Activated naive CD8-positive, alpha-beta T cell treated with anti-CD3 and anti-CD28 coated beads for 36 hours (primary cell): ENCODE measurements around the gene TSPAN9. TPM values are rescaled to one million over a fixed set of nuclear protein-coding genes. Genes with fewer than 3 reads are reported as not detected.

Experiments used
- DNase-seq: peaks from one replicate; pipeline ENCODE4 v3.0.0; 2021
- H3K27ac Mint-ChIP-seq: one replicate; pipeline ENCODE4 v1.8.0; 2022; ENCODE audit warnings: mild to moderate bottlenecking, moderate library complexity, mixed read lengths
- H3K27me3 Mint-ChIP-seq: one replicate; pipeline ENCODE4 v1.8.0; 2022; ENCODE audit warnings: mild to moderate bottlenecking, mixed read lengths
- H3K36me3 Mint-ChIP-seq: one replicate; pipeline ENCODE4 v1.8.0; 2021; ENCODE audit warnings: mild to moderate bottlenecking, mixed read lengths
- H3K4me1 Mint-ChIP-seq: one replicate; pipeline ENCODE4 v1.8.0; 2021; ENCODE audit warnings: mixed read lengths
- H3K4me3 Mint-ChIP-seq: one replicate; pipeline ENCODE4 v1.8.0; 2022; ENCODE audit warnings: mild to moderate bottlenecking, moderate library complexity, mixed read lengths
- H3K9me3 Mint-ChIP-seq: one replicate; pipeline ENCODE4 v1.8.0; 2022; ENCODE audit warnings: mixed read lengths
- total RNA-seq, 2 experiments: library from RNA; stranded (reverse); gene quantifications; one replicate each; pipeline ENCODE4 v1.2.3, GENCODE V29; 2021

TSPAN9 gene
- total RNA-seq, 2 experiments from 2014 or later, result 0.24 to 0.31 TPM

- Mint-ChIP-seq H3K4me3 (no peak overlapping the region), H3K36me3 (no peaks in the 10 kb centered on the region), H3K9me3 (no peaks in the 10 kb centered on the region), H3K4me1 (no peaks in the 10 kb centered on the region), H3K27ac (no peak overlapping the region), H3K27me3 (no peaks in the 10 kb centered on the region)
- no peak for DNase-seq
Observed at GRCh38 chr12:3326850-3327780, 249.9 kb downstream of the TSPAN9 start.

DNA sequence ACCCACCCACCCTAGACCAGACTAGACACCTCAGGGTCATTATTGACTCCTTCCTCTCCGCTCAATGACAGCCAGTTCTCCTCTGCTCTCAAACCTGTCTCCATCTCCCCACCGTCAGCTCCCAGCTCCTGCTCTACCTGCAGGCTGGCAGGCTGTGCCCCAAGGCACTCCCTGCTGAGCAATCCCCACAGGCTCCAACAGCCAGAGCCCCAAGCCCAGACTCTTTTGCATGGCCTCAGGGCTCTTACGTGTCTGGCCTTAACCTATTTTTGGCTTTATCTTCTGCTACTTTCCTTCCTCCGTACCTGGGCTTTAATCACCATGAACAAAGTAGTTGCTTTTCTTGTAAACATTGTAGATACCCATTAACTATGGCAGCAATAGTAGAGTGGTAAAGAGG, 250.9 kb downstream of the TSPAN9 start:
- no peaks in the 10 kb centered on the region for H3K36me3 Mint-ChIP-seq
- no peaks in the 10 kb centered on the region for H3K4me1 Mint-ChIP-seq
- H3K4me3 Mint-ChIP-seq, result no peak overlapping the region
- no peak overlapping the region for H3K27ac Mint-ChIP-seq
- H3K27me3 Mint-ChIP-seq, result no peaks in the 10 kb centered on the region
- no peak for DNase-seq
- no peaks in the 10 kb centered on the region for H3K9me3 Mint-ChIP-seq

- H3K4me3 Mint-ChIP-seq, result no peak overlapping the region
- H3K27ac Mint-ChIP-seq, result no peak overlapping the region
- no peaks in the 10 kb centered on the region for H3K9me3 Mint-ChIP-seq
- DNase-seq, result no peak
- no peaks in the 10 kb centered on the region for H3K4me1 Mint-ChIP-seq
- no peaks in the 10 kb centered on the region for H3K27me3 Mint-ChIP-seq
- H3K36me3 Mint-ChIP-seq, result no peaks in the 10 kb centered on the region
Observed at GRCh38 chr12:3328571-3328970, 251.4 kb downstream of the TSPAN9 start.

GRCh38 chr12:3329361-3329760, 252.2 kb downstream of the TSPAN9 start:
- Mint-ChIP-seq H3K4me1 (no peaks in the 10 kb centered on the region), H3K4me3 (no peak overlapping the region)

GRCh38 chr12:3330976-3331510, 253.9 kb downstream of the TSPAN9 start:
- Mint-ChIP-seq H3K27me3 (peaks cover 4% of the 10 kb centered on the region), H3K9me3 (no peaks in the 10 kb centered on the region), H3K4me3 (no peak overlapping the region), H3K27ac (no peak overlapping the region), H3K36me3 (no peaks in the 10 kb centered on the region), H3K4me1 (no peaks in the 10 kb centered on the region)
- no peak for DNase-seq

More at GRCh38 chr12:3329361-3329760, 252.2 kb downstream of the TSPAN9 start:
- H3K9me3 Mint-ChIP-seq, result no peaks in the 10 kb centered on the region
- no peak overlapping the region for H3K27ac Mint-ChIP-seq
- DNase-seq, result no peak
- no peaks in the 10 kb centered on the region for H3K27me3 Mint-ChIP-seq
- H3K36me3 Mint-ChIP-seq, result no peaks in the 10 kb centered on the region

GRCh38 chr12:3332188-3332587, 255.0 kb downstream of the TSPAN9 start:
- no peak for DNase-seq
- Mint-ChIP-seq H3K36me3 (no peaks in the 10 kb centered on the region), H3K27me3 (peaks cover 4% of the 10 kb centered on the region), H3K4me1 (no peaks in the 10 kb centered on the region), H3K9me3 (no peaks in the 10 kb centered on the region), H3K4me3 (no peak overlapping the region), H3K27ac (no peak overlapping the region)

- no peaks in the 10 kb centered on the region for H3K4me1 Mint-ChIP-seq
- DNase-seq, result no peak
- no peak overlapping the region for H3K27ac Mint-ChIP-seq
- H3K36me3 Mint-ChIP-seq, result no peaks in the 10 kb centered on the region
- peaks cover 4% of the 10 kb centered on the region for H3K27me3 Mint-ChIP-seq
- no peak overlapping the region for H3K4me3 Mint-ChIP-seq
- H3K9me3 Mint-ChIP-seq, result no peaks in the 10 kb centered on the region
Observed at GRCh38 chr12:3333583-3333982, 256.4 kb downstream of the TSPAN9 start.

DNA sequence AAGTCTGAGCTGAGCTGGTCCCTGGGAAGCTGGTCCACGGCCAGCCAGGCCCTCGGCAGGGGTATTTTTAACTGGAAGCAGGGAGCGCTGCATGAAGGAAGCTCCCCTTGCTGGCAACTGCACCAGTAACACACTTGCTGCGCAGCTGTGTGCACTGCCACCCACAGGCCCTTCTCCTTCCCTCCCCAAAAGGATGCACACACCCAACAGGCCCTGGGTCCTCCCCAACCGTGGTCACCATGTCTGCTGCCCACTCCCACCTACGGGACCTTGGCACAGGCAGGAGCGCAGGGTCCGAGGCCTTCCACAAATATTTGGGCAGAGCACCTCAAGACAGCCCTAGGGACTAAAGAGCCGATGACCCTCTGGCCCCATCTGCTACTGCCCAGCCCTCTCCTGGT, 256.8 kb downstream of the TSPAN9 start:
- no peaks in the 10 kb centered on the region for H3K36me3 Mint-ChIP-seq
- peaks cover 4% of the 10 kb centered on the region for H3K27me3 Mint-ChIP-seq
- no peak overlapping the region for H3K4me3 Mint-ChIP-seq
- no peaks in the 10 kb centered on the region for H3K9me3 Mint-ChIP-seq
- no peak overlapping the region for H3K27ac Mint-ChIP-seq
- no peaks in the 10 kb centered on the region for H3K4me1 Mint-ChIP-seq
- DNase-seq, result no peak

DNA sequence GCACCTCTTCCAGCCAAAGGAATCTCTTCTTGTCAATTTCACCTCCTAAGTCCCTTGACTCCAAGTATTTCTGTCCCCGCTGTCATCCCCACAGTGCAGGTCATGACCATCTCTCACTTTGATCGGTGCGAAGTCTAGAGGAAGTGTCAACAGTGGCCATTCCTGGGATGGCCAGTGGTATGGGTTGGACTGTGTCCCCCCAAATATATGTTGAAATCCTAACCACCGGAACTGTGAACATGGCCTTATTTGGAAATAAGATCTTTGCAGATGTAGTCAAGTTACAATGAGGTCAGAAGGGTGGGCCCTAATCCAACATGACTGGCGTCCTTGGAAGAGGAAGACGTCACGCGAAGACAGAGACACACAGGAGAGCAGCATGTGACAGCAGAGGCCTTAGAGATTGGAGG, 257.9 kb downstream of the TSPAN9 start:
- no peak for DNase-seq

More for the DNA sequence above, 257.9 kb downstream of the TSPAN9 start:
- no peak overlapping the region for H3K4me3 Mint-ChIP-seq
- no peaks in the 10 kb centered on the region for H3K9me3 Mint-ChIP-seq
- H3K36me3 Mint-ChIP-seq, result no peaks in the 10 kb centered on the region
- peaks cover 4% of the 10 kb centered on the region for H3K27me3 Mint-ChIP-seq
- no peak overlapping the region for H3K27ac Mint-ChIP-seq
- no peaks in the 10 kb centered on the region for H3K4me1 Mint-ChIP-seq

Other genes with a start within 250 kb of the TSPAN9 start
- not detected for gene NRIP2, start 242.3 kb upstream of the TSPAN9 start, total RNA-seq
- gene TEX52, start 220.3 kb upstream of the TSPAN9 start, total RNA-seq, result not detected
- 10 to 100 TPM; 80.5 to 86.5 TPM for gene FOXM1, start 200.2 kb upstream of the TSPAN9 start, total RNA-seq
- 10 to 100 TPM; 51.4 to 65.7 TPM for gene RHNO1, start 200.2 kb upstream of the TSPAN9 start, total RNA-seq
- gene TULP3, start 186.5 kb upstream of the TSPAN9 start, total RNA-seq, result 1 to 10 TPM; 5.6 to 6.2 TPM
- 1 to 10 TPM; 3.4 to 3.7 TPM for gene TEAD4, start 118.0 kb upstream of the TSPAN9 start, total RNA-seq